IPS DF 6.9 (cell line): ENCODE data around the gene MPP2.
"Not testable (repeated sequence)": the region's sequence is repeated elsewhere in the genome, so short reads cannot be mapped to it uniquely, and the experiment has no call there.

Source experiments
- DNase-seq: peaks from one replicate; pipeline ENCODE4 v3.0.0-alpha.2; 2013; ENCODE audit warnings: low read depth, low spot score
- H3K27ac ChIP-seq: one replicate; pipeline ENCODE4 v1.5.1; 2013; ENCODE audit warnings: low read length, control low read depth
- H3K27me3 ChIP-seq: 2 replicates; pipeline ENCODE4 v1.6.1; 2013; ENCODE audit warnings: mild to moderate bottlenecking, low read length; ENCODE audit not compliant: control insufficient read depth, insufficient read depth
- H3K36me3 ChIP-seq: 2 replicates; pipeline ENCODE4 v1.6.1; 2013; ENCODE audit warnings: low read length; ENCODE audit not compliant: control insufficient read depth, insufficient read depth
- H3K4me1 ChIP-seq: 2 replicates; pipeline ENCODE4 v1.6.1; 2013; ENCODE audit warnings: low read length; ENCODE audit not compliant: control insufficient read depth, insufficient read depth
- H3K4me3 ChIP-seq: 2 replicates; pipeline ENCODE4 v1.5.1; 2013; ENCODE audit warnings: mild to moderate bottlenecking, low read length
- H3K9me3 ChIP-seq: 2 replicates; pipeline ENCODE4 v1.6.1; 2013; ENCODE audit warnings: low read length, inconsistent platforms; ENCODE audit not compliant: control insufficient read depth, insufficient read depth
- WGBS: extraction: QIAGEN DNeasy Blood & Tissue Kit; methylation state at CpG from one replicate; pipeline ENCODE4 v1.1.7; 2013; ENCODE audit warnings: mixed read lengths, missing lambda C conversion rate; ENCODE audit not compliant: insufficient read length, insufficient coverage; 5-methylcytosine and 5-hydroxymethylcytosine counted together

MPP2 gene

GRCh38 chr17:43932357-43932756 lies 25.0 kb upstream of the MPP2 start:
- DNase-seq, result no peak
- Histone ChIP-seq H3K9me3 (no peaks in the 10 kb centered on the region), H3K4me3 (no peak overlapping the region), H3K27ac (no peak overlapping the region), H3K36me3 (no peaks in the 10 kb centered on the region), H3K4me1 (0 out of 2 replicates have a peak, but pooled peaks cover 1% of the 10 kb centered on the region), H3K27me3 (peaks cover 6% of the 10 kb centered on the region; the same call in 1 of the 2 replicates)
- WGBS, result no CpG with 5 or more reads among the region's 10 CpGs

GRCh38 chr17:43931062-43931571 lies 23.8 kb upstream of the MPP2 start:
- no CpG with 5 or more reads among the region's 5 CpGs for WGBS
- no peaks in the 10 kb centered on the region for H3K9me3 ChIP-seq

GRCh38 chr17:43928609-43929008 lies 21.3 kb upstream of the MPP2 start:
- Histone ChIP-seq H3K4me3 (no peak overlapping the region), H3K36me3 (no peaks in the 10 kb centered on the region), H3K9me3 (no peaks in the 10 kb centered on the region), H3K27ac (no peak overlapping the region), H3K4me1 (peaks cover 3% of the 10 kb centered on the region; the same call in 1 of the 2 replicates), H3K27me3 (peaks cover 15% of the 10 kb centered on the region; the same call in 1 of the 2 replicates)
- no CpG with 5 or more reads among the region's 1 CpG for WGBS
- no peak for DNase-seq

More at GRCh38 chr17:43931062-43931571, 23.8 kb upstream of the MPP2 start:
- Histone ChIP-seq H3K4me1 (peaks cover 5% of the 10 kb centered on the region; the same call in 1 of the 2 replicates), H3K36me3 (no peaks in the 10 kb centered on the region), H3K27me3 (peaks cover 14% of the 10 kb centered on the region; the same call in 1 of the 2 replicates), H3K4me3 (no peak overlapping the region), H3K27ac (no peak overlapping the region)
- no peak for DNase-seq

GRCh38 chr17:43927929-43928328 lies 20.6 kb upstream of the MPP2 start:
- H3K4me3 ChIP-seq, H3K4me1 ChIP-seq, DNase-seq, H3K27ac ChIP-seq, H3K9me3 ChIP-seq, H3K36me3 ChIP-seq: not testable (repeated sequence)
- WGBS, result no CpG with 5 or more reads among the region's 5 CpGs
- H3K27me3 ChIP-seq, result peaks cover 15% of the 10 kb centered on the region; the same call in 1 of the 2 replicates

- peak overlapping the region; percentile 24; the same call in 1 of the 2 replicates for H3K4me3 ChIP-seq
Observed at GRCh38 chr17:43927060-43927864, 19.9 kb upstream of the MPP2 start.

GRCh38 chr17:43924558-43924957 lies 17.2 kb upstream of the MPP2 start:
- no CpG with 5 or more reads among the region's 2 CpGs for WGBS
- DNase-seq, result no peak
- H3K4me3 ChIP-seq, result no peak overlapping the region
- H3K27me3 ChIP-seq, result peaks cover 15% of the 10 kb centered on the region; the same call in 1 of the 2 replicates
- H3K27ac ChIP-seq, result no peak overlapping the region
- H3K9me3 ChIP-seq, result no peaks in the 10 kb centered on the region
- peaks cover 3% of the 10 kb centered on the region; the same call in 1 of the 2 replicates for H3K4me1 ChIP-seq
- H3K36me3 ChIP-seq, result no peaks in the 10 kb centered on the region

More at GRCh38 chr17:43927060-43927864, 19.9 kb upstream of the MPP2 start:
- H3K27ac ChIP-seq, result no peak overlapping the region
- no peak for DNase-seq
- no peaks in the 10 kb centered on the region for H3K9me3 ChIP-seq
- no CpG with 5 or more reads among the region's 42 CpGs for WGBS
- H3K4me1 ChIP-seq, result peaks cover 3% of the 10 kb centered on the region; the same call in 1 of the 2 replicates
- no peaks in the 10 kb centered on the region for H3K36me3 ChIP-seq
- H3K27me3 ChIP-seq, result peaks cover 15% of the 10 kb centered on the region; the same call in 1 of the 2 replicates

- DNase-seq, result no peak
- H3K27ac ChIP-seq, result no peak overlapping the region
- WGBS, result no CpG with 5 or more reads among the region's 10 CpGs
- no peak overlapping the region for H3K4me3 ChIP-seq
- no peaks in the 10 kb centered on the region for H3K9me3 ChIP-seq
- no peaks in the 10 kb centered on the region for H3K36me3 ChIP-seq
- peaks cover 5% of the 10 kb centered on the region for H3K4me1 ChIP-seq
- H3K27me3 ChIP-seq, result no peaks in the 10 kb centered on the region
Observed at GRCh38 chr17:43920500-43921095, 13.3 kb upstream of the MPP2 start.

GRCh38 chr17:43918026-43918389 lies 10.7 kb upstream of the MPP2 start:
- no peak for DNase-seq

GRCh38 chr17:43917348-43918025 lies 10.2 kb upstream of the MPP2 start:
- Histone ChIP-seq H3K27me3 (no peaks in the 10 kb centered on the region), H3K4me3 (peak overlapping the region; percentile 3; the same call in 1 of the 2 replicates)
- no CpG with 5 or more reads among the region's 43 CpGs for WGBS

More at GRCh38 chr17:43918026-43918389, 10.7 kb upstream of the MPP2 start:
- WGBS, result no CpG with 5 or more reads among the region's 13 CpGs
- Histone ChIP-seq H3K4me3 (no peak overlapping the region), H3K27me3 (no peaks in the 10 kb centered on the region), H3K27ac (no peak overlapping the region), H3K9me3 (no peaks in the 10 kb centered on the region), H3K4me1 (peaks cover 5% of the 10 kb centered on the region), H3K36me3 (no peaks in the 10 kb centered on the region)

GRCh38 chr17:43917016-43917347 lies 9.6 kb upstream of the MPP2 start:
- WGBS, result no CpG with 5 or more reads among the region's 8 CpGs
- no peak overlapping the region for H3K27ac ChIP-seq
- H3K36me3 ChIP-seq, result no peaks in the 10 kb centered on the region
- no peaks in the 10 kb centered on the region for H3K27me3 ChIP-seq
- peaks cover 5% of the 10 kb centered on the region for H3K4me1 ChIP-seq
- H3K4me3 ChIP-seq, result no peak overlapping the region; the same call in 1 of the 2 replicates
- no peak for DNase-seq
- no peaks in the 10 kb centered on the region for H3K9me3 ChIP-seq

More at GRCh38 chr17:43917348-43918025, 10.2 kb upstream of the MPP2 start:
- Histone ChIP-seq H3K27ac (no peak overlapping the region), H3K36me3 (no peaks in the 10 kb centered on the region), H3K9me3 (no peaks in the 10 kb centered on the region), H3K4me1 (peaks cover 5% of the 10 kb centered on the region)
- DNase-seq, result no peak
